OCI-LY1 (cell line): Measurements from ENCODE around the gene TMEM167B.

Experiments
- H2AFZ ChIP-seq: fragments of 200-600 bp; sonication (generic), shearing (Covaris generic); 2 replicates; pipeline ENCODE4 v1.6.0; 2014; ENCODE audit warnings: antibody characterized with exemption, mild to moderate bottlenecking, low read length
- H3F3A ChIP-seq: fragments of 200-600 bp; sonication (generic), shearing (Covaris generic); 2 replicates; pipeline ENCODE4 v1.6.0; 2014; ENCODE audit warnings: mild to moderate bottlenecking, antibody characterized with exemption, low read length, moderate library complexity; ENCODE audit not compliant: insufficient read depth
- H3K27ac ChIP-seq: fragments of 200-600 bp; sonication (generic); 2 replicates; pipeline ENCODE4 v1.5.1; 2014; ENCODE audit warnings: low read length, mixed run types, mild to moderate bottlenecking, low read depth; ENCODE audit not compliant: poor library complexity, severe bottlenecking
- H3K27me3 ChIP-seq: fragments of 200-600 bp; sonication (generic); 2 replicates; pipeline ENCODE4 v1.6.0; 2014; ENCODE audit warnings: antibody characterized with exemption, mild to moderate bottlenecking, low read length, moderate library complexity; ENCODE audit not compliant: insufficient read depth
- H3K36me3 ChIP-seq: fragments of 200-600 bp; sonication (generic); 2 replicates; pipeline ENCODE4 v1.6.1; 2014; ENCODE audit warnings: mild to moderate bottlenecking, antibody characterized with exemption, low read length, moderate library complexity, mixed read lengths; ENCODE audit not compliant: insufficient read depth
- H3K4me1 ChIP-seq: fragments of 200-600 bp; sonication (generic); 2 replicates; pipeline ENCODE4 v1.5.1; 2014; ENCODE audit warnings: mild to moderate bottlenecking, low read length, moderate library complexity; ENCODE audit not compliant: insufficient read depth, severe bottlenecking
- H3K4me2 ChIP-seq: fragments of 200-600 bp; sonication (generic), shearing (Covaris generic); 2 replicates; pipeline ENCODE4 v1.6.1; 2014; ENCODE audit warnings: low read length
- H3K4me3 ChIP-seq: fragments of 200-600 bp; sonication (generic); 2 replicates; pipeline ENCODE4 v1.5.1; 2014; ENCODE audit warnings: low read length, low read depth, mild to moderate bottlenecking, mixed read lengths; ENCODE audit not compliant: poor library complexity, severe bottlenecking
- H3K79me2 ChIP-seq: fragments of 200-600 bp; shearing (Covaris generic); 2 replicates; pipeline ENCODE4 v1.6.1; 2016; ENCODE audit warnings: mixed run types, low read length, mixed read lengths; ENCODE audit not compliant: insufficient read depth
- H3K9ac ChIP-seq: fragments of 200-600 bp; sonication (generic), shearing (Covaris generic); 2 replicates; pipeline ENCODE4 v1.6.1; 2014; ENCODE audit warnings: mild to moderate bottlenecking, low read length, mixed read lengths
- H3K9me2 ChIP-seq: fragments of 200-600 bp; sonication (generic), shearing (Covaris generic); 2 replicates; pipeline ENCODE4 v1.6.1; 2014; ENCODE audit warnings: low read depth, mild to moderate bottlenecking, low read length, mixed read lengths
- H3K9me3 ChIP-seq: fragments of 200-600 bp; shearing (Covaris generic); 2 replicates; pipeline ENCODE4 v1.6.1; 2014; ENCODE audit warnings: low read length, mixed read lengths
- H4K20me1 ChIP-seq: fragments of 200-600 bp; sonication (generic), shearing (Covaris generic); 2 replicates; pipeline ENCODE4 v1.6.0; 2016; ENCODE audit warnings: mild to moderate bottlenecking, low read length; ENCODE audit not compliant: insufficient read depth
- EZH2 ChIP-seq: fragments of 200-600 bp; sonication (generic), shearing (Covaris generic); IDR thresholded peaks from 2 replicates; pipeline ENCODE4 v1.8.0; 2017; ENCODE audit warnings: borderline replicate concordance, mixed run types, mild to moderate bottlenecking, antibody characterized with exemption, low read length, moderate library complexity, mixed read lengths
- TF ChIP-seq, protein P1 (sequence below): fragments of 200-600 bp; sonication (generic), shearing (Covaris generic); IDR thresholded peaks from 2 replicates; pipeline ENCODE4 v1.5.1; 2017; ENCODE audit warnings: mild to moderate bottlenecking, antibody characterized with exemption, low read length, moderate library complexity, mixed read lengths

Gene TMEM167B

DNA sequence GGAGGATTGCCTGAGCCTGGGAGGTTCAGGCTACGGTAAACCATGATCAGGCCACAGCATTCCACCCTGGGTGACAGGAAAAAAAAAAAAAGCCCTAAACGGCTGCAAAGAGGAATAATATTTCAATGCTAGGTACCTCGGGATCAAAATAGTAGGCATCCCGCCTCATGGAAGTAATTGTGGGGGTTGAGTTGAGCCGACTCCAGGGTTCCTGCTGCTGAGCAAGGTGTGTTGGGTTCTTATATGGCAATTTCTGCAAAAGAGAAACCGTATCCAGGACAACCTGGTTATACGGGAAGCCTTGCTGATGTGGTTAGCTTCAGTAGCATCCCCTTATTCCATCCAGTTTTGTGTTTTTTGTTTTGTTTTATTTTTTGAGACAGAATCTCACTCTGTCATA, 17.2 kb downstream of the TMEM167B start:
- H3K36me3 ChIP-seq = peaks cover 11% of the 10 kb centered on the region
- no peak overlapping the region for H3K9ac ChIP-seq
- no peaks in the 10 kb centered on the region for H3K27me3 ChIP-seq
- no peaks in the 10 kb centered on the region for H3K9me3 ChIP-seq
- no peak overlapping the region for H3K4me3 ChIP-seq
- peaks cover 7% of the 10 kb centered on the region for H3K4me1 ChIP-seq
- H3K9me2 ChIP-seq = no peaks in the 10 kb centered on the region
- H3K79me2 ChIP-seq = no peaks in the 10 kb centered on the region
- no peaks in the 10 kb centered on the region for H4K20me1 ChIP-seq
- no peak overlapping the region for H3K4me2 ChIP-seq
- no peak overlapping the region for H2AFZ ChIP-seq
- no peak for TF ChIP-seq EZH2
- H3K27ac ChIP-seq = no peak overlapping the region
- no peaks in the 10 kb centered on the region; the same call in 1 of the 2 replicates for H3F3A ChIP-seq

DNA sequence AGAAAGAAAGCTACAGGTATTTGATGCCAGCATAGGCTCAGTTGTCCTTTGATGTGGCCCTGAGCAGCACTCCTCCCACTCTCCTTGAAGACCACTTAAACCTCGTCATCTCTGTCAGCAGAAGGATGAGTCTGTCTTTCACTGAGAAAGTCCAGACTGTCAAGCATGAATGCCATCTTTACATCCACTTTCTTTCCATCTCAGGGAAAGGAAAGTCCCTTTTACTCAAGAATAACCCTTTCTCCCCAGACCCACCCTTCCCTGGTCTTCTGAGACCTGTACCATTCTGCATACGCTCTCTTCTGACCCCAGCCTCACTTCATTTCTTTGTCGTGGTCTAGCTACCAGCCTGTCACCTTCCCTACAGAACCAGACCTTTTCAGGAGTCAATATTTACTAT, 19.3 kb downstream of the TMEM167B start:
- Histone ChIP-seq H3K4me3 (no peak overlapping the region), H2AFZ (no peak overlapping the region), H3K9me2 (no peaks in the 10 kb centered on the region), H3K27ac (no peak overlapping the region), H3K27me3 (no peaks in the 10 kb centered on the region), H3K9ac (no peak overlapping the region), H3K4me1 (peaks cover 26% of the 10 kb centered on the region), H3F3A (no peaks in the 10 kb centered on the region), H4K20me1 (no peaks in the 10 kb centered on the region), H3K9me3 (no peaks in the 10 kb centered on the region), H3K4me2 (no peak overlapping the region), H3K36me3 (no peaks in the 10 kb centered on the region), H3K79me2 (0 out of 2 replicates have a peak, but pooled peaks cover 1% of the 10 kb centered on the region)
- TF ChIP-seq, protein P1, sequence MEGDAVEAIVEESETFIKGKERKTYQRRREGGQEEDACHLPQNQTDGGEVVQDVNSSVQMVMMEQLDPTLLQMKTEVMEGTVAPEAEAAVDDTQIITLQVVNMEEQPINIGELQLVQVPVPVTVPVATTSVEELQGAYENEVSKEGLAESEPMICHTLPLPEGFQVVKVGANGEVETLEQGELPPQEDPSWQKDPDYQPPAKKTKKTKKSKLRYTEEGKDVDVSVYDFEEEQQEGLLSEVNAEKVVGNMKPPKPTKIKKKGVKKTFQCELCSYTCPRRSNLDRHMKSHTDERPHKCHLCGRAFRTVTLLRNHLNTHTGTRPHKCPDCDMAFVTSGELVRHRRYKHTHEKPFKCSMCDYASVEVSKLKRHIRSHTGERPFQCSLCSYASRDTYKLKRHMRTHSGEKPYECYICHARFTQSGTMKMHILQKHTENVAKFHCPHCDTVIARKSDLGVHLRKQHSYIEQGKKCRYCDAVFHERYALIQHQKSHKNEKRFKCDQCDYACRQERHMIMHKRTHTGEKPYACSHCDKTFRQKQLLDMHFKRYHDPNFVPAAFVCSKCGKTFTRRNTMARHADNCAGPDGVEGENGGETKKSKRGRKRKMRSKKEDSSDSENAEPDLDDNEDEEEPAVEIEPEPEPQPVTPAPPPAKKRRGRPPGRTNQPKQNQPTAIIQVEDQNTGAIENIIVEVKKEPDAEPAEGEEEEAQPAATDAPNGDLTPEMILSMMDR = no peak
- TF ChIP-seq EZH2 = no peak

DNA sequence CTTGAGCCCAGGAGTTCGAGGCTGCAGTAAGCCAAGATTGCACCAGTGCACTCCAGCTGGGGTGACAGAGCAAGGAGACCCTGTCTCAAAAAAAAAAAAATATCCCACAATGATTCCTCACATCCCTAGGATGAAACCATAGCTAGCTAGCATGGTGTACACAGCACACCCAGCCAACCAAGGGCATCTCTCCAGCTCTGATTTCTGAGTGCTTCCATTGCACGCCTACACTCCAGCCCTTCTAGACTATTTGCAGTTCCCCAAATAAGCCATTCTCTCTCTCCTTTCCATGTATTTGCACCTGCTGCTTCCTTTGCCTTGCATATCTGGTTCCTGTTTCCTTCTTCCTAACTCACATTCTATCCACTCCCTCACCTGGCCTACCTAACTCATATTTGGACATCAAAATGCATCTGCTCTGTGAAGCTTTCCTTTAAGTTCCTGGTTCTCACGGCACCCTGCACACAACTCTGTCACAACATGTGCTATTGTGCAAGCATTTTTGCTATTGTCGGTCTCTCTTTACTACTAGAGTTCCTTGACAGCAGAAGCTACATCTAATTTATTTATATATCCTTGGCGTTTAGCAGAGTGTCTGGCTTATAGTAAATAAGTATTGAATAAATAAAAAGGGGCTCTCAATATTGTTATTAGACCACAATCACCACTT, 21.0 kb downstream of the TMEM167B start:
- Histone ChIP-seq H3K4me1 (peaks cover 42% of the 10 kb centered on the region), H3K9me3 (no peaks in the 10 kb centered on the region), H3K4me3 (no peak overlapping the region), H3K27me3 (no peaks in the 10 kb centered on the region), H3K4me2 (no peak overlapping the region), H3K9ac (no peak overlapping the region), H2AFZ (no peak overlapping the region), H3K9me2 (no peaks in the 10 kb centered on the region), H3K36me3 (no peaks in the 10 kb centered on the region), H4K20me1 (no peaks in the 10 kb centered on the region), H3K27ac (no peak overlapping the region), H3F3A (no peaks in the 10 kb centered on the region), H3K79me2 (peaks cover 11% of the 10 kb centered on the region; the same call in 1 of the 2 replicates)
- no peak for TF ChIP-seq EZH2
- TF ChIP-seq, protein P1 = no peak

DNA sequence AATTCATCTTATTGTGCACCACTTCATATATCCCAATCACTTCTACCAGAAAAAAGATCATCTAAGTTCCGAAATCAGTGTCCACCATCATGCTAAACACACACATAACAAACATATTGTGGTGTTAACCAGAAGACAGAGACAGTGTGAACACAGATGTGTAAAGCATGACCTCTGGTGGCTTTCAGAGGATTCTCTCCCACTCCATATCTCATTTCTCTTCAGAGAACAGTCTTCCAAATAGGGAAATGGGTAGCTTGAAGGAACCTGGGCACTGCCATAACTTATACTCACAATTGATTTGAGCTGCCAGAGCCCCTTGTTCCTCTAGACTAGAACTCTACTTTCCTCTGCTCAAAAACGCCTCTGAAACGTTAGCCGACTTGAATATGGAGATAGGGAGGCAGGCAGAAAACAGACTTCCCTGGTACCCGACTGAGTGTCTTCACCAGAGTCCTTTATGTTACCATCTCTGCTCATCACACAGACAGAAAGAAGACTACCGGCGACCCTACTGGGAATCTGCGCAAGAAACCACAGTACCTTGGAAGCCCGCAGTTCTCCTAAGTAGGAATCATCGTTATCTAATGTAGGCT, 21.6 kb downstream of the TMEM167B start:
- H2AFZ ChIP-seq = no peak overlapping the region

More for the DNA sequence above, 21.6 kb downstream of the TMEM167B start:
- TF ChIP-seq, protein P1 = peak; percentile 63
- TF ChIP-seq EZH2 = no peak
- H3K4me2 ChIP-seq = peak overlapping the region; percentile 84
- no peaks in the 10 kb centered on the region for H3K27me3 ChIP-seq
- H3K79me2 ChIP-seq = peaks cover 11% of the 10 kb centered on the region; the same call in 1 of the 2 replicates
- no peaks in the 10 kb centered on the region for H3K9me3 ChIP-seq
- H3K27ac ChIP-seq = no peak overlapping the region
- no peak overlapping the region for H3K9ac ChIP-seq
- peak overlapping the region; percentile 79 for H3K4me3 ChIP-seq
- H3F3A ChIP-seq = no peaks in the 10 kb centered on the region
- H4K20me1 ChIP-seq = no peaks in the 10 kb centered on the region
- H3K4me1 ChIP-seq = peaks cover 48% of the 10 kb centered on the region
- no peaks in the 10 kb centered on the region for H3K36me3 ChIP-seq
- H3K9me2 ChIP-seq = no peaks in the 10 kb centered on the region
